ENCODE data around the gene CBLC.

- TF ChIP-seq YY1 (IDR thresholded peaks at IDR 0.05; ENCODE audit: insufficient read depth, insufficient read length) (no peak), ZNF274 (IDR thresholded peaks at IDR 0.05; ENCODE audit: low read depth, low read length) (no peak), SUZ12 (IDR thresholded peaks at IDR 0.05; ENCODE audit: extremely low read depth, insufficient read depth, insufficient read length) (no peak)
These were observed 23.5 kb upstream of the CBLC start for GRCh38 chr19:44753932-44754749.

All from NT2/D1 (cell line).